Upper lobe of right lung (tissue), 1 donor: ENCODE data around the gene SCD5. TPM values are rescaled to one million over a fixed set of nuclear protein-coding genes. Genes with fewer than 3 reads are reported as not detected.
A peak's percentile ranks its signal among the peaks of the same experiment; 100 is the strongest.

Experiments used
- ATAC-seq: fragments of 200-7000 bp; cut with Tn5 transposase; one replicate; pipeline ENCODE4 v1.9.1; 2020; ENCODE audit warnings: mild to moderate bottlenecking, moderate library complexity
- DNase-seq: peaks from one replicate; pipeline ENCODE4 v3.0.0-alpha.2; 2020
- H3K27ac ChIP-seq: fragments of 200-600 bp; one replicate; pipeline ENCODE4 v1.8.0; 2022
- H3K27me3 ChIP-seq: fragments of 200-600 bp; one replicate; pipeline ENCODE4 v1.8.0; 2022; ENCODE audit warnings: mild to moderate bottlenecking
- H3K36me3 ChIP-seq: fragments of 200-600 bp; one replicate; pipeline ENCODE4 v1.8.0; 2022
- H3K4me1 ChIP-seq: fragments of 200-600 bp; one replicate; pipeline ENCODE4 v1.8.0; 2022
- H3K4me3 ChIP-seq: fragments of 200-600 bp; one replicate; pipeline ENCODE4 v1.8.0; 2022; ENCODE audit warnings: mild to moderate bottlenecking
- H3K9me3 ChIP-seq: fragments of 200-600 bp; one replicate; pipeline ENCODE4 v1.8.0; 2022
- intact Hi-C: fragments of 100-400 bp; cut with DNase I; formaldehyde crosslinking; loops from one replicate; pipeline ENCODE4 v1.11.0; 2022
- total RNA-seq: library from RNA; stranded (reverse); fragmentation: NEBNext Ultra II Directional; extraction: Animal tissue kit (Norgen Biotek cat#: 25700); gene quantifications from one replicate; pipeline ENCODE4 v1.2.1, GENCODE V29; 2021
- TF ChIP-seq, protein P1 (sequence below): fragments of 200-600 bp; IDR thresholded peaks from one replicate; pipeline ENCODE4 v1.8.0; 2022; ENCODE audit warnings: antibody characterized with exemption
- donor health status: DM: no; HTN: yes; CAD: no; lungs with severe emphysema.

The SCD5 gene
- total RNA-seq, 1 donor from 2014 or later, result 20.6 TPM

DNA sequence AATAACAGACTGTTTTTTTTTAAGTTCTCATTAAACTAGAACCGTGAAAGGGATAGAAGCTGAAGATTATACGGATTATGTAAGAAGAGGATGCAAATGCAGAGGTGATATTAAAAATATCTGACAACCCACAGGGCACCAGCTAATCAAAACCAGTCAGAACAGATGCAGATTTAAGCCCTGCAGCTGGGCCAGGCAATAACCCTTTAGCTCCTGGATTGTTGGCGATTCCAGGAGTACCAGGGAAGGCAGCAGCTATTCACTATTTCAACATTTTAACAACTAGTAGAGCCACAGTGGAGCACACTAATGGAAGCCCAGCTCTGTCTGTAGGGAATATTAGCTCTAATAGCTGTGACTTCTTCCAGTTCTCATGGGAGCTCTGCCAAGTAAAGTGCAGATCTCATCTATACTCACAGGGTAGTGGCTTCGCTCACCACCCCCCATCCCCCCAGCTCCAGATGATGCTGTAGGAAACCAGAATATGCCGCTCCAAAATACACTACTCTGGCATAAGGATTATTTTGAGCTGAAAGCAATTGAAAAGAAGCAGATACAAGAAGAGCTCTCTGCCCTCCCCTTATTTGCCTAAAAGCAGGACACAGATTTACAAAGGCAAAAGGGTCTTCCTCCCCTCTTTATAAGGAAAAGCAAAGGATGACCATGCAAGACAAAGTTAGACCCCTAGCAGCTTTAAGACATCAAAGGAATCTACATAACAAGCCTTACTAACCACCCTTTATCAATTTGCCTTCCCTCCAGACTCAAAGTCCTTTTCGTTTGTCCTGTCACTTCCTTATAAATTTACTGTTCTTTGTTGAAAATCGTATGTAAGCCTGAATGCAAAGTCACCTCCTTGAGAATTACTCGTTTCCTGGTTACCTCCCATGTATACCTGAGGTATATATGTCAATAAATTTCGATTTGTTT is 13.7 kb downstream of the SCD5 start:
- Histone ChIP-seq H3K4me1 (no peaks in the 10 kb centered on the region), H3K27me3 (no peaks in the 10 kb centered on the region), H3K4me3 (no peak overlapping the region), H3K36me3 (no peaks in the 10 kb centered on the region), H3K9me3 (no peaks in the 10 kb centered on the region), H3K27ac (no peak overlapping the region)
- DNase-seq, result no peak
- no peak for ATAC-seq
- TF ChIP-seq, protein P1, sequence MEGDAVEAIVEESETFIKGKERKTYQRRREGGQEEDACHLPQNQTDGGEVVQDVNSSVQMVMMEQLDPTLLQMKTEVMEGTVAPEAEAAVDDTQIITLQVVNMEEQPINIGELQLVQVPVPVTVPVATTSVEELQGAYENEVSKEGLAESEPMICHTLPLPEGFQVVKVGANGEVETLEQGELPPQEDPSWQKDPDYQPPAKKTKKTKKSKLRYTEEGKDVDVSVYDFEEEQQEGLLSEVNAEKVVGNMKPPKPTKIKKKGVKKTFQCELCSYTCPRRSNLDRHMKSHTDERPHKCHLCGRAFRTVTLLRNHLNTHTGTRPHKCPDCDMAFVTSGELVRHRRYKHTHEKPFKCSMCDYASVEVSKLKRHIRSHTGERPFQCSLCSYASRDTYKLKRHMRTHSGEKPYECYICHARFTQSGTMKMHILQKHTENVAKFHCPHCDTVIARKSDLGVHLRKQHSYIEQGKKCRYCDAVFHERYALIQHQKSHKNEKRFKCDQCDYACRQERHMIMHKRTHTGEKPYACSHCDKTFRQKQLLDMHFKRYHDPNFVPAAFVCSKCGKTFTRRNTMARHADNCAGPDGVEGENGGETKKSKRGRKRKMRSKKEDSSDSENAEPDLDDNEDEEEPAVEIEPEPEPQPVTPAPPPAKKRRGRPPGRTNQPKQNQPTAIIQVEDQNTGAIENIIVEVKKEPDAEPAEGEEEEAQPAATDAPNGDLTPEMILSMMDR, result no peak
- intact Hi-C loops, result no loop called here

DNA sequence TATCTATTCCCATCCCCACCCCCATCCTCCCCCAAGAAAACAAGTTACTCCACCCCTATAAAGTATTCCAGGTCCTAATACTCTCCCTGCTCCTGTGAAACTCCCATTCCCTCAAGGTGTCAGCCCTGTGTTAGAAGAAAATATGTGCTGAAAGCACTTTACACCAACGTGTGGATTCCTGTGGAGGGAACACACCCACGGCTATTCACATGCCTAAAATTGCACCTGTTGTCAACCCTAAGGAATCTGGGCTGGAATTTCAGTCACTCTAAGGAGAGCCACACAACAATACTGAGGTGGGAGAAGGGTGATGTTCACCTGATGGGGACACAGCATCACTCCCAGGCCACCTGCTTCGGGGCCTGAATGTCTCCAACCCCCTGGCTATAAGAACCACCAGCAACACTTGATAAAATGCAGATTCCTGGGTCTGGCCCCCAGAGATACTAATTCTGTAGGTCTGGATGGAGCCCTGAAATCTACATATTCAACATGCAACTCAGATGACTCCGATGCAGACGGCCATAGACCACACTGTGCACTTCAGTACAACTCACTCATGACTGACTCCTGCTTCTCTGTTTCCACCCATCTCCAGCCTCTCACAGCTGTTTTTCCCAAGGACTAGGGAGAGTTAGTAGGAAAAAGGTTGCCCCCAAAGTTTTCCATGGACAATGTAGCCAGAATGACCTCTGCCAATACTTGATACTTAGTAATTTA is 15.8 kb downstream of the SCD5 start:
- Histone ChIP-seq H3K4me1 (no peaks in the 10 kb centered on the region), H3K36me3 (no peaks in the 10 kb centered on the region), H3K27me3 (no peaks in the 10 kb centered on the region), H3K4me3 (no peak overlapping the region), H3K27ac (no peak overlapping the region), H3K9me3 (no peaks in the 10 kb centered on the region)
- TF ChIP-seq, protein P1, result no peak
- peak; percentile 88 for ATAC-seq
- DNase-seq, result no peak
- intact Hi-C loops, result no loop called here

DNA sequence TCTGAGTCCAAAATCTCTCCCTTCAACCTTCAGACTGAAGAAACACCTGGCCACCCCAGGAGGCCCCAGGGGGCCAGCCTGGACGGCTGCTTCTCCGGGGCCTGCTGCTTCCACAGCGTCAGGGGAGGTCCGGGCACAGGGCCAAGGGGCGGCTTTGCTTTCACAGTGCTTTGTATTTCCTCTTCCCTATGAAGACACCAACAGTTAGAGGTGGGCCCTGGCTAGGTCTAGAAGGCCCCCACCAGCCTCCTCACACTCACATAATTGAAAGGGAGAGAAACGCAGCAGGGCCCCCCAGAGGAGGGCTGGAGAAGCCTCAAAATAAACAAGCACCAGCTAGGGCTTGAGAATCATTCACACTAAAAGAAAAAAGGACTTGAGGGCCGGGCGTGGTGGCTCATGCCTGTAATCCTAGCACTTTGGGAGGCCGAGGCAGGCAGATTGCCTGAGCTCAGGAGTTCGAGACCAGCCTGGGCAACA is 17.8 kb downstream of the SCD5 start:
- H3K4me3 ChIP-seq, result no peak overlapping the region
- no peak overlapping the region for H3K27ac ChIP-seq
- H3K27me3 ChIP-seq, result no peaks in the 10 kb centered on the region
- no peaks in the 10 kb centered on the region for H3K4me1 ChIP-seq
- TF ChIP-seq, protein P1, result no peak
- DNase-seq, result peak; percentile 78
- H3K9me3 ChIP-seq, result no peaks in the 10 kb centered on the region
- intact Hi-C loops, result no loop called here
- H3K36me3 ChIP-seq, result no peaks in the 10 kb centered on the region
- ATAC-seq, result peak; percentile 13

DNA sequence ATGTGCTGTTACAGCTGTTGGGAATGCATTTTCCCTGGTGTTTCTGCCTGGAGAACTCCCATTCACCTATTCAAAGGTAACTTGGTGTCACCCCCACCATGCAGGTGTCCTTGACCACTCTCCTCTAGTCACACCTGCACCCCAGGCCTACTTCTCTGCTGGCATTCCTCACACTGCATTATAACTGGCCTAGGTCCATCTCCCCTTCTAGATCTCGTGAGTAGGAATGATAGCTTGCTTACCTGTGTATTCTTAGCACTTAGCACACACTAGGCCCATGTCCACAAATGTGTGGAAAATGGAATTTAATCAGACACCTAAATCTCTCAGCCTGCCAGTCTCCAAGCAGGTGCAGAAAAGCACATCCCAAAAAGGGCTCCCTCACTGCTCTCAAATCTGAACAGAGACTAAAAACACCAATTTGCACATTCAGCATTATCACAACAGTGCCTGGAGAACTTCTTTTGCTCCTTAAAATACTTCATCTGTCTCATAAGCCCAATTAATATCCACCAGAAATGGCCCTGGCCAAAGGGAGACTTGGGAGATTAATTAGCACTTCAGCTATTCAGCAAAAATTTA is 18.3 kb downstream of the SCD5 start:
- ATAC-seq, result no peak

DNA sequence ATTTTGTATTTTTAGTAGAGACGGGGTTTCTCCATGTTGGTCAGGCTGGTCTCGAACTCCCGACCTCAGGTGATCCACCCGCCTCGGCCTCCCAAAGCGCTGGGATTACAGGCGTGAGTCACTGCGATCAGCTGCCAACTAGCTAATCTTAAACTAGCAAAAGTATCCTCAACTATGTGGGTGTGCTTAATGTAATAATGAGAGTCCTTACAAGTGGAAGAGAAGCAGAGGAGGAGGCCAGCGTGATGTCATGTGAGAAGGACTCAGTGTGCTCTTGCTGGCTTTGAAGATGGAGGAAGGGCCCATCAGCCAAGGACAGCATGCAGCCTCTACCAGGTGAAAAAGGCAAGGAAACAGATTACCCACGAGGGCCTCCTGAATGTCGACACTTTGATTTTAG is 19.6 kb downstream of the SCD5 start:
- Histone ChIP-seq H3K27ac (no peak overlapping the region), H3K27me3 (no peaks in the 10 kb centered on the region), H3K9me3 (no peaks in the 10 kb centered on the region), H3K4me1 (no peaks in the 10 kb centered on the region), H3K36me3 (no peaks in the 10 kb centered on the region), H3K4me3 (no peak overlapping the region)
- DNase-seq (no peak), ATAC-seq (peak; percentile 38)
- TF ChIP-seq, protein P1, result no peak
- intact Hi-C loops, result no loop called here

More for the DNA sequence above, 18.3 kb downstream of the SCD5 start:
- TF ChIP-seq, protein P1, result no peak
- H3K36me3 ChIP-seq, result no peaks in the 10 kb centered on the region
- intact Hi-C loops, result no loop called here
- no peaks in the 10 kb centered on the region for H3K9me3 ChIP-seq
- H3K27me3 ChIP-seq, result no peaks in the 10 kb centered on the region
- H3K4me1 ChIP-seq, result no peaks in the 10 kb centered on the region
- H3K4me3 ChIP-seq, result no peak overlapping the region
- no peak overlapping the region for H3K27ac ChIP-seq
- DNase-seq, result no peak
